KOPT-K1 (cell line): ENCODE results near the gene REV1.
"Not testable (repeated sequence)": the region's sequence is repeated elsewhere in the genome, so short reads cannot be mapped to it uniquely, and the experiment has no call there.

ENCODE experiments used
- H3K27ac ChIP-seq: fragments of 200-600 bp; sonication (generic); 2 replicates; pipeline ENCODE4 v1.5.1; 2016; ENCODE audit warnings: antibody characterized with exemption, mild to moderate bottlenecking, low read depth, low read length; ENCODE audit not compliant: poor library complexity, severe bottlenecking
- H3K36me3 ChIP-seq: fragments of 200-600 bp; sonication (generic); 2 replicates; pipeline ENCODE4 v1.5.1; 2017; ENCODE audit warnings: antibody characterized with exemption, mild to moderate bottlenecking, low read length, moderate library complexity; ENCODE audit not compliant: insufficient read depth
- H3K9me3 ChIP-seq: fragments of 200-600 bp; sonication (generic); 2 replicates; pipeline ENCODE4 v1.5.1; 2017; ENCODE audit warnings: antibody characterized with exemption, low read length, mild to moderate bottlenecking; ENCODE audit not compliant: insufficient read depth, poor library complexity, severe bottlenecking

The REV1 gene

DNA sequence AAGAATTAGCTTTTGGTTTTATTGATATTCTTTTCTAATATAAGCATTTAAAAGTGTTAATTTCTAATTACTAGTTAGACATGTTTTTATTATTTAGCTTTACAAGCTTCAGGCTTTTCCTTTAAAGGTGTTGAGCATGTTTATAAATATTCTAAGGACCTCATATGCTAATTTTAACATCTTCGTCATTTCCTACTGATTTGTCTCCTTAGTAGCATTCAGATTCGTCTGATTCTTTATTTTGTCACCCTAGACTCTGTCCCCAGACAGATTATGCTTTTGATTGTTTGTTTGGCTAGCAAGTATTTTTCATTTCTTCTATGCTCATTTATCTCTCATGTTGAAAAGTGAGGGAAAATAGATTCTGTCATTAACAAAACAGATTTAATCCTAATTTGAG is 100.9 kb downstream of the REV1 start:
- H3K9me3 ChIP-seq = no peaks in the 10 kb centered on the region
- no peak overlapping the region for H3K27ac ChIP-seq
- peaks cover 87% of the 10 kb centered on the region for H3K36me3 ChIP-seq

GRCh38 chr2:99386011-99386410 is 103.8 kb downstream of the REV1 start:
- Histone ChIP-seq H3K36me3 (peaks cover 87% of the 10 kb centered on the region), H3K27ac (no peak overlapping the region), H3K9me3 (no peaks in the 10 kb centered on the region)

- H3K9me3 ChIP-seq = no peaks in the 10 kb centered on the region
- H3K27ac ChIP-seq = no peak overlapping the region
- H3K36me3 ChIP-seq = peaks cover 100% of the 10 kb centered on the region
Measured at GRCh38 chr2:99382143-99382542, 107.7 kb downstream of the REV1 start.

- no peaks in the 10 kb centered on the region for H3K9me3 ChIP-seq
- peaks cover 100% of the 10 kb centered on the region for H3K36me3 ChIP-seq
- no peak overlapping the region for H3K27ac ChIP-seq
Measured at GRCh38 chr2:99380376-99381010, 109.3 kb downstream of the REV1 start.

GRCh38 chr2:99377879-99378278 is 111.9 kb downstream of the REV1 start:
- Histone ChIP-seq H3K36me3 (peaks cover 100% of the 10 kb centered on the region), H3K27ac (no peak overlapping the region)

GRCh38 chr2:99376254-99376864 is 113.5 kb downstream of the REV1 start:
- Histone ChIP-seq H3K9me3 (peaks cover 12% of the 10 kb centered on the region), H3K36me3 (peaks cover 100% of the 10 kb centered on the region)

More at GRCh38 chr2:99377879-99378278, 111.9 kb downstream of the REV1 start:
- H3K9me3 ChIP-seq = peaks cover 12% of the 10 kb centered on the region

DNA sequence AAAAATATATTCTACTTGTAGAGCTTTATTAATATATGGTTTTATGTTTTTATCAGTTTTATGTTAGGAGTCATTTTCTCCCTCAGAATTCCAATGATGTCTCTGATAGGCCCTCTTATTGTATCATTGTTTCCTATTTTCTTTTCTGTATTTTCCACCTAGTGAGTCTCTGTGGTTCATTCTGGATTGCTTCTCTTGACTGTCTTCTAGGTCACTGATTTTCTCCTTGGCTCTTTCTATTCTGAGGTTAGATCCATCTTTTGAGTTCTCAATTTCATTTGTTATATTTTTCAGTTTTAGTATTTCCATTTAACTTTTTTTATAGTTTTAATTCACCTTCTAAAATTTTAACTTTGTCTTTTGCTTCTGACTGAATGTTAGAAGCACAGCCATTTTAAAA is 115.1 kb downstream of the REV1 start:
- Histone ChIP-seq H3K9me3 (peaks cover 12% of the 10 kb centered on the region), H3K36me3 (peaks cover 97% of the 10 kb centered on the region), H3K27ac (no peak overlapping the region)

More at GRCh38 chr2:99376254-99376864, 113.5 kb downstream of the REV1 start:
- no peak overlapping the region for H3K27ac ChIP-seq

- peaks cover 97% of the 10 kb centered on the region for H3K36me3 ChIP-seq
- H3K9me3 ChIP-seq = peaks cover 12% of the 10 kb centered on the region
- no peak overlapping the region for H3K27ac ChIP-seq
Measured at GRCh38 chr2:99373144-99373543, 116.7 kb downstream of the REV1 start.

GRCh38 chr2:99368854-99369253 is 121.0 kb downstream of the REV1 start:
- not testable (repeated sequence) for H3K9me3 ChIP-seq, H3K27ac ChIP-seq
- peaks cover 97% of the 10 kb centered on the region for H3K36me3 ChIP-seq

DNA sequence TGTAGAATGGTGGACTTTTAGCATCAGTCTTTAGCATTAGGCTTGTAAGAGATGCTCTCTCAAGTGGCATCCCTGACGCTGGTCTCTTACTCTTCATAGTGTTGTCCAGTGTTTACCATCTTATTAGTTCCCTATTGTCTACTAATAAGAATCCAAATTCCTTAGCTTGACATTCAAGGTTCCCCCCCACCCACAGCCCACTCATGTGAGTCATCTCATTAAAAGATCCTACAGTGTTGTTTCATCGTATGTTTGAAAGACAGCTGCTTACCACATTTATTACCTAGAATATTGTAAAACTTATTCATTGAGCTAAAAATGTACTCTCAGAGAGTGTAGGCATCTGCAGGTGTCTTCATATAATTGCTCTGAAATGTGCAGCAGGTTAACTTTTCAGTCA is 124.2 kb downstream of the REV1 start:
- H3K9me3 ChIP-seq = no peaks in the 10 kb centered on the region
- no peak overlapping the region for H3K27ac ChIP-seq
- H3K36me3 ChIP-seq = peaks cover 100% of the 10 kb centered on the region

DNA sequence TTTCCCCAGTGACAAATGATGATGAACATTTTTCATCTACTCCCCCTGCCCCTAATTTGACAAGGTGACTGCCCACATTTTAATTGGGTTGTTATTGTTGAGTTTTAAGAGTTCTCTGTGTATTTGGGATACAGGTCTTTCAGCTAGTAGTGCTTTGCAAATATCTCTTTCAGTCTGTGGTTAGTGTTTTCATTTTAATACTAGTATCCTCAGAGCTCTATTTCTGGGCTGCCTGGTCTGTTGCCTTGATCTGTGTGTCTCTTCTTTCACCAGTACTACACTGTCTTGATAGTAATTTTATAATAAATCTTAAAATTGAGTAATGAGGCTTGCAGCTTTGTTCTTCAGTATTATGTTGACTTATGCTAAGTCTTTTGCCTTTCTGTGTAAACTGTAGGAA is 133.0 kb downstream of the REV1 start:
- Histone ChIP-seq H3K9me3 (no peaks in the 10 kb centered on the region), H3K27ac (no peak overlapping the region), H3K36me3 (peaks cover 20% of the 10 kb centered on the region)

DNA sequence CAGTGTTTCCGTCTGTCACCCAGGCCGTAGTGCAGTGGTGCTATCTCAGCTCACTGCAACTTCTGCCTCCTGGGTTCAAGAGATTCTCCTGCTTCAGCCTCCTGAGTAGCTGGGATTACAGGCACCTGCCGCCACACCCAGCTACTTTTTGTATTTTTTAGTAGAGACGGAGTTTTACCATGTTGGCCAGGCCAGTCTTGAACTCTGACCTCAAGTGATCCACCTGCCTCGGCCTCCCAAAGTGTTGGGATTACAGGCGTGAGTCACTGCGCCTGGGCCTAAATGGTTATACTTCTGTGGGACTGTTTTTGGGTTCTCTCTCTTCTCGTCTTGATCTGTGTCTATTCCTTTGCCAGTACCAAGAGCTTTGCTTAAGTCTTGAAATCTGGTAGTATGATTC is 135.0 kb downstream of the REV1 start:
- H3K9me3 ChIP-seq, H3K36me3 ChIP-seq, H3K27ac ChIP-seq: not testable (repeated sequence)

DNA sequence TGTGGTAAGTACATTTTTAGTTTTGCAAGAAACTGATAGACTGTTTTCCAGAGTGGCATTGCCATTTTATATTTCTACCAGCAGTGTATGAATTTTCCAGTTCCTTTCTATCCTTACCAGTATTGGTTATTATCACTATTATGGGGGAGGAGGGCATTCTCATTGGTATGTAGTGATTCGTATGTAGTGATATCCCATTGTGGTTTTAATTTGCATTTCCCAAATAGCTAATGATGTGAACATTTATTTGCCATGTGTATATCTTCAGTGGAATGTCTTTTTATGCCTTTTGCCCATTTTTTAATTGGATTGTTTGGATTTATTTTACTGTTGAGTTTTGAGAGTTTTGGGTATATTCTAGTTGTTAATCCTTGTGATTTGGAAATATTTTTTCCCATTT is 135.7 kb downstream of the REV1 start:
- H3K27ac ChIP-seq = no peak overlapping the region
- H3K36me3 ChIP-seq = no peaks in the 10 kb centered on the region
- H3K9me3 ChIP-seq = no peaks in the 10 kb centered on the region
